HepG2 (cell line): ENCODE results near the gene VKORC1. TPM values are rescaled to one million over a fixed set of nuclear protein-coding genes. Genes with fewer than 3 reads are reported as not detected.
A peak's percentile ranks its signal among the peaks of the same experiment; 100 is the strongest.

Experiments used
- CCDC6 ChIP-seq: sonication (generic); formaldehyde crosslinking; IDR thresholded peaks from 2 replicates; pipeline ENCODE4 v1.8.1; 2022; ENCODE audit warnings: mild to moderate bottlenecking, missing genetic modification reagents, moderate library complexity
- EEA1 ChIP-seq: sonication (generic); formaldehyde crosslinking; IDR thresholded peaks from 2 replicates; pipeline ENCODE4 v1.5.1; 2020; ENCODE audit warnings: mild to moderate bottlenecking, missing genetic modification reagents, borderline replicate concordance
- ELF3 ChIP-seq: IDR thresholded peaks from 2 replicates; pipeline ENCODE4 v1.6.1; 2016; ENCODE audit warnings: missing genetic modification reagents, missing compliant biosample characterization
- GATAD2A ChIP-seq: IDR thresholded peaks from 2 replicates; pipeline ENCODE4 v1.6.1; 2016
- KAT7 ChIP-seq: IDR thresholded peaks from 2 replicates; pipeline ENCODE4 v1.6.1; 2018; ENCODE audit warnings: borderline replicate concordance, missing compliant biosample characterization
- NR2F2 ChIP-seq: IDR thresholded peaks from 2 replicates; pipeline ENCODE4 v1.6.1; 2012; ENCODE audit warnings: low read depth, inconsistent platforms, borderline replicate concordance
- POGK ChIP-seq: sonication (generic); formaldehyde crosslinking; conservative IDR thresholded peaks from 2 replicates; pipeline ENCODE4 v1.8.0; 2022; ENCODE audit warnings: mild to moderate bottlenecking, moderate library complexity, missing genetic modification reagents
- POLR2A ChIP-seq, 2 experiments: IDR thresholded peaks; 2 replicates each; pipeline ENCODE4 v1.6.1; 2011; ENCODE audit warnings: low read depth in 2 of 2, low read length in 2 of 2, mild to moderate bottlenecking in 1 of 2, moderate library complexity in 1 of 2; ENCODE audit not compliant: insufficient read depth in 1 of 2
- TEAD3 ChIP-seq: optimal IDR thresholded peaks from 2 replicates; pipeline ENCODE3; 2016; ENCODE audit warnings: borderline replicate concordance
- USF2 ChIP-seq, 2 experiments: sonication (generic) in 1 of 2; formaldehyde crosslinking in 1 of 2; IDR thresholded peaks; 2 replicates each; pipeline versions ENCODE4 v1.5.1 to v1.6.1; 2011 to 2020; ENCODE audit warnings: borderline replicate concordance in 1 of 2, low read depth in 1 of 2, low read length in 1 of 2, mild to moderate bottlenecking in 1 of 2, missing genetic modification reagents in 1 of 2, moderate library complexity in 1 of 2
- ZBTB38 ChIP-seq: sonication (generic); formaldehyde crosslinking; IDR thresholded peaks from 2 replicates; pipeline ENCODE4 v1.5.1; 2020; ENCODE audit warnings: mild to moderate bottlenecking, missing genetic modification reagents
- ZNF263 ChIP-seq: sonication (generic); formaldehyde crosslinking; IDR thresholded peaks from 2 replicates; pipeline ENCODE4 v1.4.0; 2020; ENCODE audit warnings: missing genetic modification reagents
- ZNF337 ChIP-seq: sonication (generic); formaldehyde crosslinking; IDR thresholded peaks from 2 replicates; pipeline ENCODE4 v1.5.1; 2020; ENCODE audit warnings: missing genetic modification reagents, low read depth, mild to moderate bottlenecking, borderline replicate concordance
- ZNF44 ChIP-seq: sonication (generic); formaldehyde crosslinking; IDR thresholded peaks from 2 replicates; pipeline ENCODE4 v1.5.1; 2020; ENCODE audit warnings: mild to moderate bottlenecking, missing genetic modification reagents
- ZNF691 ChIP-seq: sonication (generic); formaldehyde crosslinking; IDR thresholded peaks from 2 replicates; pipeline ENCODE4 v1.4.0; 2020; ENCODE audit warnings: missing genetic modification reagents, low read depth, mild to moderate bottlenecking, borderline replicate concordance
- ZNF768 ChIP-seq: sonication (generic); formaldehyde crosslinking; IDR thresholded peaks from 2 replicates; pipeline ENCODE4 v1.4.0; 2020; ENCODE audit warnings: missing genetic modification reagents
- ZNF770 ChIP-seq: sonication (generic); formaldehyde crosslinking; IDR thresholded peaks from 2 replicates; pipeline ENCODE4 v1.5.0; 2020; ENCODE audit warnings: mild to moderate bottlenecking, missing genetic modification reagents
- ZNF777 ChIP-seq: sonication (generic); formaldehyde crosslinking; IDR thresholded peaks from 2 replicates; pipeline ENCODE4 v1.4.0; 2020; ENCODE audit warnings: missing genetic modification reagents
- ZNF784 ChIP-seq: sonication (generic); formaldehyde crosslinking; IDR thresholded peaks from 2 replicates; pipeline ENCODE4 v1.5.1; 2020; ENCODE audit warnings: missing genetic modification reagents, mild to moderate bottlenecking, borderline replicate concordance
- polyA plus RNA-seq, 8 experiments: library from polyadenylated mRNA; depleted of rRNA in 3 of 8; stranded (reverse) in 7 of 8; unstranded in 1 of 8; fragments of >200 nt; fragmentation: Illumina TruSeq in 4 of 8; extraction: Trizol in 4 of 8; gene quantifications; 2 replicates each; pipeline versions ENCODE4 v1.2.1 to v1.2.3, GENCODE V29; 2011 to 2016; ENCODE audit warnings: low read depth in 4 of 8, missing spikeins in 1 of 8, mixed read lengths in 1 of 8; ENCODE audit not compliant: insufficient read depth in 1 of 8
- total RNA-seq, 5 experiments: library from RNA; depleted of rRNA; stranded (reverse); fragments of >200 nt; fragmentation: Illumina TruSeq; extraction: Trizol; gene quantifications; 2 replicates each; pipeline ENCODE4 v1.2.3, GENCODE V29; 2016; ENCODE audit warnings: low read depth in 1 of 5

The VKORC1 gene
- total and polyA plus RNA-seq, 2 of the 13 experiments (the other 11 are each of a cell fraction or from before 2014, with no cell fraction given), result 141 to 615 TPM

GRCh38 chr16:31106509-31107464, 12.2 kb upstream of the VKORC1 start (continued):
- TF ChIP-seq ZNF770, result peak; percentile 95
- no peak for TF ChIP-seq ZNF784 (CRISPR knock-in tag)
- TF ChIP-seq ZNF768 (CRISPR knock-in tag), result no peak
- TF ChIP-seq ZNF777 (CRISPR knock-in tag), result no peak
- TF ChIP-seq KAT7, result no peak
- TF ChIP-seq NR2F2, result no peak
- TF ChIP-seq ZNF263, result 0 out of 2 replicates have a peak, but pooled peaks have one; percentile 10
- TF ChIP-seq POGK (CRISPR knock-in tag), result no peak
- 0 out of 2 replicates have a peak, but pooled peaks have one; percentile 27 for TF ChIP-seq ZNF337 (CRISPR knock-in tag)
- TF ChIP-seq ZBTB38, result peak; percentile 96
- TF ChIP-seq ZNF691 (CRISPR knock-in tag), result no peak
- TF ChIP-seq GATAD2A (CRISPR knock-in tag), result no peak
- TF ChIP-seq TEAD3, result peak; percentile 35
- TF ChIP-seq CCDC6 (CRISPR knock-in tag), result no peak
- no peak for TF ChIP-seq ZNF44 (CRISPR knock-in tag)
- no peak for TF ChIP-seq EEA1 (CRISPR knock-in tag)
- TF ChIP-seq POLR2A (IDR thresholded peaks at IDR 0.05; ENCODE audit: insufficient read depth in 1 of 2, low read depth in 2 of 2, low read length in 2 of 2), result no peak
- TF ChIP-seq ELF3 (CRISPR knock-in tag), result no peak
- TF ChIP-seq USF2 (IDR thresholded peaks at IDR 0.05; ENCODE audit: low read depth, low read length), result no peak
- no peak for TF ChIP-seq USF2 (CRISPR knock-in tag; IDR thresholded peaks at IDR 0.05; ENCODE audit: borderline replicate concordance)
